ENCODE results near the gene GON7.

- TF ChIP-seq CTCF (IDR thresholded peaks at IDR 0.05) (no peak), POLR2A (IDR thresholded peaks at IDR 0.05) (no peak)
Measured at GRCh38 chr14:93175492-93175891, 31.4 kb downstream of the GON7 start.

All from stomach (tissue), 4 donors.